ENCODE results near the gene KIF3A.

DNA sequence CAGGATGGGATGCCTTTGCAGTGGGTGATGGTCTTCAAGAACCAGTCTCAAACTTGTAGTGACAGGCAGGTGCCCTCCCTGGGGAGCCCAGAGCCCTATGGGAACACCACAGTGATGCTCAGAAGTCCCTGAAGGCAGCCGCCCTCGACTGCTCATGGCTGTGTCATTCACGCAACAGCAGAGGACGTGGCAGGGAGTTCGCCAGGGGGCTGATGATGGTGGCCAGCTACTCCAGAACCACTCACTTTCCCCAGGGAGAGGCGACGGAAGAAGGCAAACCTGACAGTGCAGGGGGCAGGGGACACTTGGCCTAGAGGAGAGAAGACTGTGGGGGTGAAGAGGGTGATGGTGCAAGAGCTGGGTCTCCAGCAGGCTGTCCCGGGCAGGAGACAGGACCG lies 75.3 kb downstream of the KIF3A start:
- TF ChIP-seq EP300 (IDR thresholded peaks at IDR 0.05) (no peak), POLR2A (IDR thresholded peaks at IDR 0.05) (no peak)
- TF ChIP-seq, protein P1, sequence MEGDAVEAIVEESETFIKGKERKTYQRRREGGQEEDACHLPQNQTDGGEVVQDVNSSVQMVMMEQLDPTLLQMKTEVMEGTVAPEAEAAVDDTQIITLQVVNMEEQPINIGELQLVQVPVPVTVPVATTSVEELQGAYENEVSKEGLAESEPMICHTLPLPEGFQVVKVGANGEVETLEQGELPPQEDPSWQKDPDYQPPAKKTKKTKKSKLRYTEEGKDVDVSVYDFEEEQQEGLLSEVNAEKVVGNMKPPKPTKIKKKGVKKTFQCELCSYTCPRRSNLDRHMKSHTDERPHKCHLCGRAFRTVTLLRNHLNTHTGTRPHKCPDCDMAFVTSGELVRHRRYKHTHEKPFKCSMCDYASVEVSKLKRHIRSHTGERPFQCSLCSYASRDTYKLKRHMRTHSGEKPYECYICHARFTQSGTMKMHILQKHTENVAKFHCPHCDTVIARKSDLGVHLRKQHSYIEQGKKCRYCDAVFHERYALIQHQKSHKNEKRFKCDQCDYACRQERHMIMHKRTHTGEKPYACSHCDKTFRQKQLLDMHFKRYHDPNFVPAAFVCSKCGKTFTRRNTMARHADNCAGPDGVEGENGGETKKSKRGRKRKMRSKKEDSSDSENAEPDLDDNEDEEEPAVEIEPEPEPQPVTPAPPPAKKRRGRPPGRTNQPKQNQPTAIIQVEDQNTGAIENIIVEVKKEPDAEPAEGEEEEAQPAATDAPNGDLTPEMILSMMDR (IDR thresholded peaks at IDR 0.05) = no peak
